SKM-1 treated with dmso at 0.1 percent for 144 hours (cell line): Measurements from ENCODE around the gene ARHGAP23.
"Not testable (repeated sequence)": the region's sequence is repeated elsewhere in the genome, so short reads cannot be mapped to it uniquely, and the experiment has no call there.

Source experiments
- DNase-seq: peaks from one replicate; lab custom pipeline; 2025; ENCODE audit not compliant: unreplicated experiment; lab: John Stamatoyannopoulos, UW

Gene ARHGAP23

DNA sequence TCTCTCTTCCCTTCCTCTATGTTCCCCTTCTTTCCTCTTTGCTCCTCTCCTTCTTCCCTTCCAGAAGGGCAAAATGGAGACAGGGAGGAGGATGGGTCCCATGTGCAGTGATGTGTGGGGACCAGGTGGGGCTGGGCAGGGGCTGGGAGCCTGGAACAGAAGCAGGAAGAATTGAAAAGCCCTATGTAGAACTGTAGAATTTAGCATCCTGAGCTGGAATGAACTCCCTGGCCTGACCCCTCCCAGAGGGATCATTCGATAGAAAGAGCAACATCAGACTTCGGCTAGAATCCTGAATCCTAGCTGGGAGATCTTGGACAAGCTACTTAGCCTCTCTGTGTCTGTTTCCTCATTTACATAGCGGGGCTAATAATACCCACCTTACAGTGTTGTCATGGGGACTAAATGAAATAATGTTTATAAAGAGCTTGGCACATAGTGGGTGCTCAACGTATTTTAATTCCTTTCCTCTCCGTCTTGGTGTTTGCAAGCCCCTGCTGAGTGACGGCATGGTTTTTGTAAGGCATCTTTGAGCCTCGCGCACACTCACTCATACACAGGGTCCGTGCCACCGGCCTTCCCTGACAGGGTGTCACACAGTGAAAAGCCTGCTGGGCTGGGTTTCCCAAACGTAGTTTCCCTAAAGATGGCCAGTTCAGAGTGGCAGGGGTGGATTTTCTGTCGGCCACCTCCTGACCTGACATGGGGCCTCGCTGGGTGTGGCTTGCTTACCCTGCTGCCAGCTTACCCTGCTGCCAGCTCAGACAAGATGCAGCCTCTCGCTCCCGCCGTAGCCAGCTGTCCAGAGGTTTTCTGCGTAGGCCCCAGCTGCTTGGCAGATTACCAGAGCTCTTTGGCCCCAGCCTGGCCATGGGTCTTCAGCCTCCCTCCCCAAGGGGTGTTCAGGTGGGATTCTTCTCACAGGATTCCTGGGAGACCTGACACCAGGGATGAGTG lies 6.1 kb upstream of the ARHGAP23 start:
- no peak for DNase-seq

DNA sequence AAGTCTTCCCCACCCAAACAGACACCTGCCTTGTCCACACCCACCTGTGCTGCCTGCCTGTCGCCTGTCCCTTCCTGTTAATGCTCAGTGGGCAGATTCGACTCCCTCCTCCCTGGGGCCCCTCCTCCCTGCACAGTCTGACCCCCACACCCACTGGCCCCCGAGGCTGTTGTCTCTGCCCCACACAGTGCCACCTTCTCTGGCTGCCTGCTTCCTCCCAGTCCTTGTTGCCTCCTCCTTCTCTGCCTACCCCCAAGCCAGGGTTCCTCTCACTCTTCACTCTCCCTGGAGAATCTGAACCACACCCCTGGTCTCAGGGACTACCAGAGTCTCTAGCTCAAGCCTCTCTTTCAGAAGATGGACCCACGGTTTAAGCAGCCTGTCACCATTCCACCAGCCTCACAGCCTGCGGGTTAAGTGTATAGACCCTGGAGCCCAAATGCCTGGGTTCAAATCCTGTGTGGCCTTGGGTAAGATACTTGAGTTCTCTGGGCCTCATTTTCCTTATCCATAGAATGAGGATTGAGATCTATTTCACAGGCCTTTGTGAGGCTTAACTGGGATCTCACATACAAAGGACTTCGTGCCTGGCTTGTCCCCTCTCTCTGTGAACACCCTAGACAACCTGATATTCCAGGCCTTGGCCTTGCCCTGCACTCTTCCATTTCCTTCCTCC lies 3.8 kb upstream of the ARHGAP23 start:
- DNase-seq: no peak

DNA sequence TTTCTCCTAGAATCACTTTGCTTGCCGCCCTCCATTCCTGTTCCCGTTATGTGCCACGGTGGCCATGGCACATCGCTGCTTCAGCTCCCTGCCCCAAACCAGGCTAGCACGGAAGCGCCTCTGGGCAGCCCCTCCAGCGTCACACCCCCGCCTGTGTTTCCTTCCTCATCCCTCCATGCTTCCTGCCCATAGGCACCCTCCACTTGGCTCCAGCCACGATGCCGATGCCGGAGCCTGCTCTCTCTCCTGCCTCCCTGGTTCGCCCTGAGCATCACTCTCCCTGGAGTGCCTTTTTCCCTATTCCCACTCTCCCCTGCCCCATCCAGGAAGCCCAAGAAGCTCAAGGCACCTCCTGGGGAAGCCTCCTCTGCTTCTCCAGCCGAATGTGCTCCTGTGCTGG lies 3.2 kb upstream of the ARHGAP23 start:
- DNase-seq: no peak

DNA sequence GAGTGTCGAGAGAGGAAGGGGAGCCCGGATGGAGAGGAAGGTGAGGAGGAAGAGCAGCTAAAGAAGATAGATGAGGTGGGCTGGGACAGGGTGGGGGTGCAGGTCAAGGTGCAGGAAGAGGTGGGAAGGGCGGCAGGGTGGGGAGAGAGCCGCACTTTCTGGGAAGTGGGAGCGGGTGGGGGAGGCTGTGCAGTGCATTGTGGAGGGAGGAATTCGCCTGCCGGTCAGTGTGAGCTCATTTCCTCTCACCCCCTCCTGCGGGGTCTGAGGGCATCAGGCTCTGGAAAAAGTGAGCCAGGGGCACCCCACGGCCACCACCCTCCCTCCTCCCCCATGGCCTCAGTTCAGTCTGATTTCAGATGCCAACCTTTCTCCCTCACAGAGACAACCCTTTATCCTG lies 2.5 kb upstream of the ARHGAP23 start:
- no peak for DNase-seq

DNA sequence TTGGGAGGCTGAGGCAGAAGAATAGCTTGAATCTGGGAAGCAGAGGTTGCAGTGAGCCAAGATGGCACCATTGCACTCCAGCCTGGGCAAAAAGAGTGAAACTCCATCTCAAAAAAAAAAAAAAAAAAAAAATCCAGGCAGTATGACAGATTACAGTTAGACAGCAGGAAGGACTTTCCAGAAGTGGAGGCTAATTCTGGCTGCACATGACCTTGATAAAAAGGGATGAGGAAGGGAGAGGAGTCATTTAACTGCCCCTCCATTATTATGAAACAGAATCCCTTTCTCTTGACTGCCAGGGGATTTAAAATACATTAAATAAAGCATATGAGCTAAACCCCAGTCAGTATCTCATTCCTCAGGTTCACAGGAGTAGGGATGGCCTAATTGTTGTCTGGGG lies 1.8 kb upstream of the ARHGAP23 start:
- DNase-seq: no peak

DNA sequence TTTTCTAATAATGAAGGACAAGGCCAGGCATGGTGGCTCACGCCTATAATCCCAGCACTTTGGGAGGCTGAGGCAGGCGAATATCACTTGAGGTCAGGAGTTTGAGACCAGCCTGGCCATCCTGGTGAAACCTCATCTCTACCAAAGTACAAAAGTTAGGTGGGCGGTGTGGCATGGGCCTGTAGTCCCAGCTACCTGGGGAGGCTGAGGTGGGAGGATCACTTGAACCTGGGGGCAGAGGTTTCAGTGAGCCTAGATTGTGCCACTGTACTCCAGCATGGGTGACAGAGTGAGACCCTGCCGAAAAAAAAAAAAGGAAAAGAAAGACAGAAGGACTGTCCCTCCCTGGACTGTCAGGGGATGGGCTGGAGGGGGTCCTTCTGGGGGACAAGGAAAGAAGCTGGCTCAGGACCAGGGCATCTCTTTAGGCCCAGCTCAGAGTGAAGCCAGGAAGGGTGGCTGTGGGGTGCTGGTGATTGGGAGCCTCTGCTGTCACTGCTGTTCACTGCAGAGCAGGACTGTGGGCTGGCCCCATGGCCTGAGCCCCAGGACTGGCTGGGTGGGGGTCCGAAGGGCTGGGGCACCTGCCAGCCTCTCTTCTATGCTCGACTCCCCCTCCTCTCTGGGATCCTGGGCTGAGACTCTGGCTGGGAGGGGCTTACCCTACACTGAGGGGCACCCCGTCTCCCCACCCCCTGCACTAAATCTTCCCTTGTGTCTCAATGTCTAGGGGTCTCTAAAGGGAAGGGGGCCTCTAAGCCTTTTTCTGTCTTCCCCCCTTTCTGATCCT lies 909 bp upstream of the ARHGAP23 start:
- DNase-seq: no peak

DNA sequence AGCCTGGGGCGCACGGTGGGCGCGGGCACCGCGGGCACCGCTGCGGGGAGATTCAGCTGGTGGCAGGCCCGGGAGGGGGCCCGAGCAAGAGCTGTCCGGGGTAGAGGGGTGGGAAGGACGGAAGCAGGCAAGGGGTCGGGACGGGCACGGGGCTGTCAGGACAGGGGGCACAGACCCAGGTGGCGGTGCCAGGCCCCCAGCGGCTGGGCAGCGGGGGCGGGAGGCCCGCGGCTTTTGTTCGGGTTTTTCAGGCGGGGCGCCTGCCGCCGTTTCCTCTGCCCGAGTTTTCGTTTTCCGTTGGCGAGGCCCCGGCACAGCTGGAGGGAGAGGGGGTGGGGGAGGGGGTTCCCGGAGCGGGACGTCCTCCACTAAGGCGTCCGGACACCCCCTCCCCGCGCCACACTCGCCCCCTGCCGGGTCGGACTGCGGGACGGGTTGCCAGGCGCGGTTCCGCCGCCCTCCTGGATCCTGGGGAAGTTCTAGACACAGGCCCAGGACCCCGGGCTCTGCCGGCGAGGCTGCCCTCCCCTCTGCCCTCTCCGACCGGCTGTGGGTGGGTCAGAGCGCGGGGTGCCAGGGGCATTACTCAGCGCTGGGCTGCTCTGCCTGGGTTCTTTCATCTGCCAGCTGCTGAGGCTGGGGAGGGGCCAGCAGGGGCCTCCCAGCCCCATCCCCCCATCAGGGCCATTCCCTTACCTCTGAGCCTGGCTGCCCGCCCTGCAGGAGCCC lies 543 bp downstream of the ARHGAP23 start:
- no peak for DNase-seq

DNA sequence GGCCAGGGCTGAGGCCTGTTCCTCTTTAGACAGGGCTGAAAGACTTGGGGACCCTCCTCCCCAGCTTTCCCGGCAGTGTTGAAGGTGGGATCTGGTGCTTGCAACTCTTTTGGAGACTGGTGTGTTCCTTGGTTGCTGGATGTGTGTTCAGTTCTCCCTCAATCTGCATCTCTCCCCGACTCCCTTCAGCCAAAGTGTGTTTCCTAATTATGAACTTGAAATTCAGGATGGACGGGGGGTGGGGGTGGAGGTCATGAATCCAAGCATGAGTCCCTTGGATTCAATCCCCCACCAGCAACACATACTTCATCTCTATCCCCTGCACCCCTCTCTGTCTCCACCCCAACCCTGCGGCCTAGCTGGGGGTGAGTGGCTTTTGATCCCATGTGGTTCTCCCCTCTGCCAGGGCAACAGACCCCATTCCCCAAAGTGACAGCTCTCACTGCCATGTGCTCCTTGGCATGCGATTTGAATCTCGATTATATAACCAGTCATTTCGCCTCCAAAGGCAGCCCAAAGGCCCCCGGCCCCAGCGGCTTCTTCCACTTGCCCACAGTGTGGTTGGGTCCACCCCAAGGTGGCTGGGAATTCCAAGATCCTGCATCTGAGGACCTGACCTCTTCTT lies 1.3 kb downstream of the ARHGAP23 start:
- no peak for DNase-seq

DNA sequence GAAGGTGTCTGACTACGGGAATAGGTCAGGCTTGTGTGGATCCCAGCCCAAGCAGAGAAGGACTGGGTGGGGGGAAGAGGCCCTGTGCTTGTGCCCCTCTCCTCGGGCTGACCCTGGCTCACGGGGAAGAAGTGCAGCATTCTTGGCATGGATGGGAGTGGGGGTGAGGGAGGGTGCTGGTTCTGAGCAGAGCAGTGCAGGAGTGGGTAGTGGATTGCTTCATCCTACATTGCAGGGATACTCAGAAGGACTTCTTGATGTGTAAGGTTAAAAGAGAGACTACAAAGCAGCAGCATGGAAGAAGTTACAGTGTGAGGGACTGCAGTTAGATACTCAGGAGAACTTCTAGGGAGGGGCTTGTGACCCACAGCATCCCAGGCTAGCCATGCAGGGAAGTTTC lies 2.1 kb downstream of the ARHGAP23 start:
- no peak for DNase-seq

DNA sequence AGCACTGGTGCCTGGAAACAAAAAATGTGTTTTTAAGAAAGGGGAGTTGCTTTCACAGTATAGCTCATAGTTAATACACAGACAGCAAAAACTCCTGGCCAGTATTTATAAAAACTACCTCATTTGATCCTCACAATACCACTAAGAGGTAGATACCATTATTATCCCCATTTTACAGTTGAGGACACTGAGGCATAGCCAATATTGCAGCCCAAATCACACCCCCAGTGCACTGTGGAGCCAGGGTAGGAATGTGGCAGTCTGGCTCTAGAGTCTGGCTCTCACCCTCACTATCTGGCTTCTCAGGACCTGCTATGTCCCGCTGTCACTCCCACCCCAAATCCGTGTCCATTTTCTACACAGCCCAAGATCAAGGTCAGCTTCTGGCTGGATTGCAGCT lies 2.6 kb downstream of the ARHGAP23 start:
- DNase-seq: no peak

DNA sequence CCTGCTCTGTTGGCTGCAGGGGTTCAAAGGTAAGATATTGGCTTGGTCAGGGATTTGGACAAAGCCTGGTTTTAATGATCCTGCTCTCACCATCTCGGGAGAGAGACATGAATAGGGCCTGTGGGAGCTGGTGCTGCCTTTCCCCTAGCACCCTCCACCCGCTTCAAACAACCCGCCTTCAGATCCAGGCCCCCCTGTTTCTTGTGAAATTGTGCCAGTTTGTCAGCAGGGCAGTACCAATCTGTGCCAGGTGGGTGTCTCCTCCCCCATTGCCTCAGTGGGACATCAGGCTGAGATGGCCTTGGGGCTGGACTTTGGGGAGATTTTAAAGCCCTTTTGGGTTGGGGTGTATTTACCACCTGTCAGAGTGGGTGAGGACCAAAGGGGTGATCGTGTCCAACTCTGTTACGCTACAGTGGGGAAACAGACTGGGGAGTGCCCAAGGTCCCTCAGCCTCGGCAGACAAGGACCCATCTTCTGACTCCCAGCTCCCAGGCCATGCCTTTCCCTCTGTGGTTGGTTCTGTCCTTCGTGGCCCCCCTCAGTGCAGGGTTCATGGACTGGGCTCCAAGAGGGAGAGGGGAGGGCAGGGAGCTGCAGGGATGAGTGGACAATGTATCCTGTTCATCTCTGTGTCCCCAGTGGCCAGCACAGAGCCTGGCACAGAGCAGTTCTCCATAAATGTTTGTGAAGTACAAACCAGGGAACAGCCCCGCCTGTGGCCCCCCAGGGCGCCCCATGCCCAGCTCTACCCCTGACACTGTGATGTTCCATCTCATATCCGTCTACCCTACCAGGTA lies 3.3 kb downstream of the ARHGAP23 start:
- no peak for DNase-seq

DNA sequence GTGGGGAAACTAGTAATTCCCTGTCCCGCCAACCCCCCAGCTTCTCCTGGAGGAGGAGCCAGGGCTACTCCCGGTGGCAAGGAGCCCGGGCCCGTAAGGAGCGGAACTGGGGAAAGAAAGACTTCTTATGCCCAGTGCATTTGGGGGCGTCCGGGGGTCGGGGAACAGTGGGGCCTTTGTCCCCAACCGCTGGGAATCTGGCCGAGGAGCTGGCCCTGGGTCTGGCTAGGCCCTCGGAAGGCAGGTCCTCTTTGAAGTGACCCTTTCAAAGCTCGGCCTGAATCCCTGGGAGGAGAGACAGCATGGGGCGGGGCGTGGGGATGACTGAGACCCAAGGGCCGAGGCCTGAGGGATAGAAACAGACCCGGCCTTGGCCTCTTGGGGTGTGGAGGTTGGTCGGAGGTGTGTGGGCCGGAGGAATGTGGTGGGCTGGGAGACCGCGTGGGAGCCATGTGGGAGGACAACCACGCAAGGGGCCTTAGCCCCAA lies 6.0 kb downstream of the ARHGAP23 start:
- DNase-seq: no peak

DNA sequence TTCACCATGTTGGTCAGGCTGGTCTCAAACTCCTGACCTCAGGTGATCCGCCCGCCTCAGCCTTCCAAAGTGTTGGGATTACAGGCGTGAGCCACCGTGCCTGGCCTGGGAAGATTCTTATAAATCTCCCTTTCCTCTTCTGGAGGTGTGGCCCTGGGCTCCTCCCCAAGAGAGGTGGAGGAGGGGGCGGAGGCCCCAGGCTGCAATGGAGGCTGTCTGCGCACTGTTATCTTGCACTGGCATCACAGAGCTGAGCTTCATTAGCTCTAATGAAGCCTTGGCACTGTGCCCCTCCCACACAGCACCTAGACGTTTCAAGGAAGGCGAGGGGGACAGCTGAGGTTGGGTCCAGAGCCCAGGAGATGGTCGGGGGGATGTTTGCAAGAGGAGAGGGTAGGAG lies 7.5 kb downstream of the ARHGAP23 start:
- no peak for DNase-seq

DNA sequence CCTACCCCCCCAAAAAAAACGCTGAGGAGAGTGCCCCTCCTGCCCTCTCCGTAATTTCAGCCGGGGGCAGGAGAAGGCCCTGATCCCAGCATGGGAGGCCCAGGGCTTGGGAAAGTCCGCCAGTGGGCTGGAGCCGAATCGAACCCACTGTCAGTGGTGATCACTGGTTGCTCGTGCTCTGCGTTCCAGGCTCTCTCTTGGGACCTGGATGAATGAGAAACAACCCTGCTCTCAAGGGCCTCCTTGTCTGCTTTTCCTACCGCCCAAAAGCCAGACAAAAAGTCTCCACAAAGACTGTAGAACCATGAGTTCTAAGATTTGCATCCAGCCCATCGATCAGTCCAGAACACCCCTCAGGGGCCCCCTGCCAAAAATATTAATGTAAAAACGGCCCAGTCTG lies 8.1 kb downstream of the ARHGAP23 start:
- no peak for DNase-seq

DNA sequence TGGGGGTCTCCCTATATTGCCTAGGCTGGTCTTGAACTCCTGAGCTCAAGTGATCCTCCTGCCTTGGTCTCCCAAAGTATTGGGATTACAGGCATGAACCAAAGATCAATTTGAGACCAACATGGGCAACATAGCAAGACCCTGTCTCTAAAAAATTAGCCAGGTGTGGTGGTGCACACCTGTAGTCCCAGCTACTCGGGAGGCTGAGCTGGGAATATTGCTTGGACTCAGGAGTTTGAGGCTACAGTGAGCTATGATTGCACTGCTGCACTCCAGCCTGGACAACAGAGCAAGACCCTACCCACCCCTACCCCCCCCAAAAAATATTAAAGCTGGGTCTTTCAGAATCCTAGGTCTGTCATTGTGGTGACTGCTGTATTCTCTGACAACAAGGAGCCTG lies 9.0 kb downstream of the ARHGAP23 start:
- not testable (repeated sequence) for DNase-seq

DNA sequence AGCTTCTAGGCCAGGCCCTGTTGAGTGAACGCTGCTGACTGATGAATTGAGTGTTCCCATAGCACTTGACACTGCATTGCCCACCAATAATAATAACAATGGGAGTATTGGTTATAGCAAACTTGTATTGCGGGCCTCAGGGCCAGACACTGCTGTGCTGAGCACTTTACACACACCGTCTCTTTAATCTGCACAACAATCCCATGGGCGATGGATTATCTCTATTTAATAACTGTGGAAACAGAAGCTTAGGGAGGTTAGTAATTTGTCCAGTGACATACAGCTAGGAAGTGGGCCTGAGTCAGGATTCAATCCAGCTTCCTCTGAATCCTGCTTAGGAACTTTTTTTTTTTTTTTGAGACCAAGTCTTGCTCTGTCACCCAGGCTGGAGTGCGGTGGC lies 11.2 kb downstream of the ARHGAP23 start:
- no peak for DNase-seq

DNA sequence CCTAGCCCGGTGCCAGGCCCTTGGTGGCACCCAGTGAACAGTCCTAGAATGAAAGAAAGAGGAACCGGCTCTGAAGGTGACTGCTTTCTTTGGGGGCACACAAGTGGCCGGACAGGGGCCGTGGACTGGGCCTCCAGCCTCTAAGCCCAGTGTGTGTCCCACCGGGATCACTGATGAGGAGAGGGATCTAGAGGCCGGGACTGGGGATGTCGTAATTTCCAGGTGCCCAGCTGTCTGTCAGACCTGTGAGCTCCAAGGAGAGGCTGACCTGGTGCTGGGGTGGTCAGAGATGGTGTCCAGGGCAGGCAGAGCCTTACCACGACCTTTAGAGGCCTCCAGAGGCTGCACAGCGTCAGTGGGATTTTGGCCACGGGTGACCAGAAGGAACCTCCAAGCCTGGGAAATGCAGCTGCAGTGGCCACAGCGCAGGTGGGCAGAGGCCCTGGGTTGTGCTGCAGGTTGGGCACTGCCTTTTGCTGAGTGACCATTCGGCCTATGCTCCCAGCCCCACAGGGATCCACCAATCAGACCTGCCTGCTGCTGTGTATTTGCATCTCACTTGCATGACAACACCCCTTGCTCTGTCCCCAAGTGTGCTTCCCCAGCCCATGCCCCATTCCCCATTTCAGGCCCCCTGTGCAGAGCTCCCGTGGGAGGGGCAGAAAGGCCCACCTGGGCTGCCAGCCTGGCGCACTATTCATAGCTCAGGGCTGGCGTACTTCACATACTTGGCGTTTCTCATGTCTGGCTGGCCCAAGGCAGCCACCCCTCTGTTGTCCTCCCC lies 12.5 kb downstream of the ARHGAP23 start:
- DNase-seq: no peak

DNA sequence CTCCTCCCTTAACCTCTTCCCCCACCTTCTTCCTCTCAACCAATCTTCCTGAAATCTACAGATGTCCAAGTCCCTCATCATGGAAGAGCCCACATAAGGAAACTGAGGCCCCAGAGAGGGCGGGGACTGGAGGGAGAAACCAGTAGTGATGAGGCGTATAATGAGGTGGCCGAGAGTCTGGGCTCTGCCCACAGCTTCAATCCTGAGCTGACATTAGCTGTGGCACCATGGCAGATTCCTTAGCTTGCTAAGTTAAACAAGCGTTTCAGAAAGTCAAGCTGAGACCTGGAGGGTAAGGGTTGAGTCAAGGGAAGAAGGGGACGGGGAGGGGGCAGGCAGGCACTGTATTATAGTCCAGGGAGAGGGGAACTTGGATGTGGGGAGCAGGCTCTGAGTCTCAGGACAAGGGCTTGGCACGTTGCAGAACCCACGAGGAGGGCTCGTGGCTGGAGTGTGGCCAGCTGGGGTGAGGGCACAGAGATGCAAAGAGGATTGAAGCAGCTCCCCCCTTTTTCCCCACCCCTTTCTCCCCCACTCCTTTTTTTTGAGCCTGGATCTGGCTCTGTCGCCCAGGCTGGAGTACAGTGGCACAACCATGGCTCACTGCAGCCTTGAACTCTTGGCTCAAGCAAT lies 13.3 kb downstream of the ARHGAP23 start:
- no peak for DNase-seq
